ENCODE results near the gene ACADVL. TPM values are rescaled to one million over a fixed set of nuclear protein-coding genes. Genes with fewer than 3 reads are reported as not detected.

Gene ACADVL
- total RNA-seq, 1 donor from 2014 or later = 354 TPM

DNA sequence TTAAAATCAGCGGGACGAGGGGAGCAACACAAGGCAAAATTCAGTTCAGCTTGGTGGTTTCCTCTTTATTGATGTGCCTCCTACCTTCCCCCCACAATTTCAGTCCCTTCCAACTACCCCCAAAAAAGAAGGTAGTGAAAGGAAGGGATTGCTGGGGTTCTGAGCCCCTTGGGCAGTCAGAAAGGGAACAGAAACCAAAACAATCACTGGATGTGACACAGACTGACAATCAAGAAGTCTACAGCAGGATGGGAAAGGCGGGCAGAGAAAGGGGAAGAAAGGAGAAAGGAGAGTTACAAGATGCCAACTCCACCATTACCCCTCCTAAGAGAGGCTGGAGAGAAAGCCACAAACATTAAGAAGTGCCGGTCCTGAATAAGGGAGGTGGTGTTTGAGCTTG lies 20.6 kb downstream of the ACADVL start:
- Mint-ChIP-seq H3K4me3 (ENCODE audit: unreplicated experiment) (peak overlapping the region; percentile 99), H3K36me3 (ENCODE audit: unreplicated experiment) (peaks cover 42% of the 10 kb centered on the region), H3K27me3 (ENCODE audit: unreplicated experiment) (no peaks in the 10 kb centered on the region), H3K9me3 (ENCODE audit: unreplicated experiment) (no peaks in the 10 kb centered on the region), H3K4me1 (ENCODE audit: unreplicated experiment) (peaks cover 49% of the 10 kb centered on the region), H3K27ac (ENCODE audit: unreplicated experiment) (peak overlapping the region; percentile 93)
- TF ChIP-seq, protein P1, sequence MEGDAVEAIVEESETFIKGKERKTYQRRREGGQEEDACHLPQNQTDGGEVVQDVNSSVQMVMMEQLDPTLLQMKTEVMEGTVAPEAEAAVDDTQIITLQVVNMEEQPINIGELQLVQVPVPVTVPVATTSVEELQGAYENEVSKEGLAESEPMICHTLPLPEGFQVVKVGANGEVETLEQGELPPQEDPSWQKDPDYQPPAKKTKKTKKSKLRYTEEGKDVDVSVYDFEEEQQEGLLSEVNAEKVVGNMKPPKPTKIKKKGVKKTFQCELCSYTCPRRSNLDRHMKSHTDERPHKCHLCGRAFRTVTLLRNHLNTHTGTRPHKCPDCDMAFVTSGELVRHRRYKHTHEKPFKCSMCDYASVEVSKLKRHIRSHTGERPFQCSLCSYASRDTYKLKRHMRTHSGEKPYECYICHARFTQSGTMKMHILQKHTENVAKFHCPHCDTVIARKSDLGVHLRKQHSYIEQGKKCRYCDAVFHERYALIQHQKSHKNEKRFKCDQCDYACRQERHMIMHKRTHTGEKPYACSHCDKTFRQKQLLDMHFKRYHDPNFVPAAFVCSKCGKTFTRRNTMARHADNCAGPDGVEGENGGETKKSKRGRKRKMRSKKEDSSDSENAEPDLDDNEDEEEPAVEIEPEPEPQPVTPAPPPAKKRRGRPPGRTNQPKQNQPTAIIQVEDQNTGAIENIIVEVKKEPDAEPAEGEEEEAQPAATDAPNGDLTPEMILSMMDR (IDR thresholded peaks at IDR 0.05) = no peak
- DNase-seq (ENCODE audit: extremely low spot score, unreplicated experiment) = no peak

DNA sequence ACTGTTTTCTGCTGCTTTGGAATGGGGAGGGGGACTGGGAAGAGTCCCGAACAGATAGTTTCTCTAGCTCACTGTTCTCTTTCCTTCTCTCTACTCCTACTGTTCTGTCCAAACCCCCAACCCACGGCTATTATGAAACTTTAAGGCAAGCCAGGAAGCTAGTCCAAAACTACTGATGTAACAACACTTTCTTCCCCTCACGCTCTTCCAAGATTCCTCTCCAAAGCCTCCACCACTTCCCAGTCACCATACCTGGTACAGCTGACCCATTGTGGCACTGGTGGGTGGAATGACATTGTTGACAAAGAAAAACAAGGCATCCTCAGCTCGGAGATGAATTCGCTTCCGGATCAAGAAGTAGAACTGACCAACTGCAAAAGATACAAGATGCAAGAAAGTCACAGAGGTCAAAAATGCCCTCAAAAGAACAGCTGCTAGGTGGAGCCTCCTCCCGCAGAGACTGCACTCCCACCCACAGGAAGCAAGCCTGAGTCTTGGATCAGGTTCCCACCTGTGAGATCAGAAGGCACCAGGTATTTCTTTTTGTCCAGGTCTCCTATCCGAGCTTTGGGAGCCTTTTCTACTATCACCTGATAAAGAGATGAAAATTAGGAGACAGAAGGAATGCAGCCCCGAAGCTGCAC lies 21.5 kb downstream of the ACADVL start:
- no peaks in the 10 kb centered on the region for H3K9me3 Mint-ChIP-seq (ENCODE audit: unreplicated experiment)
- peak overlapping the region; percentile 99 for H3K4me3 Mint-ChIP-seq (ENCODE audit: unreplicated experiment)
- H3K4me1 Mint-ChIP-seq (ENCODE audit: unreplicated experiment) = peaks cover 41% of the 10 kb centered on the region
- H3K27ac Mint-ChIP-seq (ENCODE audit: unreplicated experiment) = peak overlapping the region; percentile 99
- TF ChIP-seq, protein P1 (IDR thresholded peaks at IDR 0.05) = no peak
- peaks cover 42% of the 10 kb centered on the region for H3K36me3 Mint-ChIP-seq (ENCODE audit: unreplicated experiment)
- H3K27me3 Mint-ChIP-seq (ENCODE audit: unreplicated experiment) = no peaks in the 10 kb centered on the region
- no peak for DNase-seq (ENCODE audit: extremely low spot score, unreplicated experiment)

- Mint-ChIP-seq H3K27me3 (ENCODE audit: unreplicated experiment) (no peaks in the 10 kb centered on the region), H3K36me3 (ENCODE audit: unreplicated experiment) (peaks cover 42% of the 10 kb centered on the region), H3K4me1 (ENCODE audit: unreplicated experiment) (peaks cover 36% of the 10 kb centered on the region), H3K27ac (ENCODE audit: unreplicated experiment) (peak within 1 kb of the TSS; percentile 99), H3K4me3 (ENCODE audit: unreplicated experiment) (peak within 1 kb of the TSS; percentile 99), H3K9me3 (ENCODE audit: unreplicated experiment) (no peaks in the 10 kb centered on the region)
- TF ChIP-seq, protein P1 (IDR thresholded peaks at IDR 0.05) = no peak
- DNase-seq (ENCODE audit: extremely low spot score, unreplicated experiment) = peak; percentile 98
Measured at GRCh38 chr17:7241783-7242716, 22.3 kb downstream of the ACADVL start, which contains the start of gene GABARAP. TSS of gene GABARAP (minus strand) at chr17:7242449. CDS start at chr17:7242330, 119 bp downstream.

GRCh38 chr17:7242717-7243452 lies 23.1 kb downstream of the ACADVL start:
- Mint-ChIP-seq H3K9me3 (ENCODE audit: unreplicated experiment) (no peaks in the 10 kb centered on the region), H3K36me3 (ENCODE audit: unreplicated experiment) (peaks cover 40% of the 10 kb centered on the region), H3K27me3 (ENCODE audit: unreplicated experiment) (no peaks in the 10 kb centered on the region), H3K4me3 (ENCODE audit: unreplicated experiment) (peak overlapping the region; percentile 99), H3K27ac (ENCODE audit: unreplicated experiment) (peak overlapping the region; percentile 99), H3K4me1 (ENCODE audit: unreplicated experiment) (peaks cover 30% of the 10 kb centered on the region)
- TF ChIP-seq, protein P1 (IDR thresholded peaks at IDR 0.05) = no peak
- DNase-seq (ENCODE audit: extremely low spot score, unreplicated experiment) = peak; percentile 97

Measured in osteocyte (in vitro differentiated cells).